RWPE2 (cell line): Measurements from ENCODE around the gene NDUFB7.
A peak's percentile ranks its signal among the peaks of the same experiment; 100 is the strongest.
"Not testable (repeated sequence)": the region's sequence is repeated elsewhere in the genome, so short reads cannot be mapped to it uniquely, and the experiment has no call there.

Experiments used
- ATAC-seq: fragments of 200-7000 bp; cut with Tn5 transposase; 3 replicates; pipeline ENCODE4 v1.9.1; 2021; ENCODE audit warnings: low read depth
- DNase-seq: peaks from one replicate; pipeline ENCODE4 v3.0.0-alpha.2; 2020; ENCODE audit warnings: low spot score
- H3K27ac ChIP-seq: fragments of 450-650 bp; 2 replicates; pipeline ENCODE4 v1.5.1; 2017; ENCODE audit warnings: mild to moderate bottlenecking; ENCODE audit not compliant: poor library complexity, severe bottlenecking
- H3K27me3 ChIP-seq: fragments of 250-450 bp; sonication (Bioruptor Pico); 2 replicates; pipeline ENCODE4 v1.5.1; 2021; ENCODE audit warnings: mild to moderate bottlenecking, moderate library complexity; ENCODE audit not compliant: insufficient read depth, poor library complexity, severe bottlenecking
- H3K36me3 ChIP-seq: fragments of 250-450 bp; sonication (Bioruptor Pico); 2 replicates; pipeline ENCODE4 v1.5.1; 2020; ENCODE audit warnings: low read depth, mild to moderate bottlenecking, moderate library complexity
- H3K4me1 ChIP-seq: fragments of 250-450 bp; sonication (Bioruptor Pico); 2 replicates; pipeline ENCODE4 v1.5.1; 2021; ENCODE audit warnings: mild to moderate bottlenecking, moderate library complexity; ENCODE audit not compliant: insufficient read depth, poor library complexity, severe bottlenecking
- H3K4me3 ChIP-seq: fragments of 250-450 bp; sonication (Bioruptor Pico); 2 replicates; pipeline ENCODE4 v1.5.1; 2021; ENCODE audit warnings: mild to moderate bottlenecking, moderate library complexity; ENCODE audit not compliant: severe bottlenecking
- H3K9me3 ChIP-seq: fragments of 250-450 bp; sonication (Bioruptor Pico); 2 replicates; pipeline ENCODE4 v1.5.1; 2021; ENCODE audit warnings: mild to moderate bottlenecking, moderate library complexity; ENCODE audit not compliant: severe bottlenecking
- TF ChIP-seq, protein P1 (sequence below): fragments of 450-650 bp; IDR thresholded peaks from one replicate; pipeline ENCODE4 v1.5.1; 2017; ENCODE audit warnings: mild to moderate bottlenecking, moderate library complexity; ENCODE audit not compliant: poor library complexity, severe bottlenecking

NDUFB7 gene

GRCh38 chr19:14544977-14545715, 26.7 kb downstream of the NDUFB7 start:
- Histone ChIP-seq H3K36me3 (peaks cover 24% of the 10 kb centered on the region), H3K27ac (peak overlapping the region; percentile 25), H3K27me3 (no peaks in the 10 kb centered on the region), H3K4me1 (peaks cover 30% of the 10 kb centered on the region), H3K4me3 (no peak overlapping the region), H3K9me3 (no peaks in the 10 kb centered on the region)
- peak; percentile 76 for DNase-seq
- peak; percentile 55; the same call in 2 of the 3 replicates for ATAC-seq
- TF ChIP-seq, protein P1, sequence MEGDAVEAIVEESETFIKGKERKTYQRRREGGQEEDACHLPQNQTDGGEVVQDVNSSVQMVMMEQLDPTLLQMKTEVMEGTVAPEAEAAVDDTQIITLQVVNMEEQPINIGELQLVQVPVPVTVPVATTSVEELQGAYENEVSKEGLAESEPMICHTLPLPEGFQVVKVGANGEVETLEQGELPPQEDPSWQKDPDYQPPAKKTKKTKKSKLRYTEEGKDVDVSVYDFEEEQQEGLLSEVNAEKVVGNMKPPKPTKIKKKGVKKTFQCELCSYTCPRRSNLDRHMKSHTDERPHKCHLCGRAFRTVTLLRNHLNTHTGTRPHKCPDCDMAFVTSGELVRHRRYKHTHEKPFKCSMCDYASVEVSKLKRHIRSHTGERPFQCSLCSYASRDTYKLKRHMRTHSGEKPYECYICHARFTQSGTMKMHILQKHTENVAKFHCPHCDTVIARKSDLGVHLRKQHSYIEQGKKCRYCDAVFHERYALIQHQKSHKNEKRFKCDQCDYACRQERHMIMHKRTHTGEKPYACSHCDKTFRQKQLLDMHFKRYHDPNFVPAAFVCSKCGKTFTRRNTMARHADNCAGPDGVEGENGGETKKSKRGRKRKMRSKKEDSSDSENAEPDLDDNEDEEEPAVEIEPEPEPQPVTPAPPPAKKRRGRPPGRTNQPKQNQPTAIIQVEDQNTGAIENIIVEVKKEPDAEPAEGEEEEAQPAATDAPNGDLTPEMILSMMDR, result no peak

DNA sequence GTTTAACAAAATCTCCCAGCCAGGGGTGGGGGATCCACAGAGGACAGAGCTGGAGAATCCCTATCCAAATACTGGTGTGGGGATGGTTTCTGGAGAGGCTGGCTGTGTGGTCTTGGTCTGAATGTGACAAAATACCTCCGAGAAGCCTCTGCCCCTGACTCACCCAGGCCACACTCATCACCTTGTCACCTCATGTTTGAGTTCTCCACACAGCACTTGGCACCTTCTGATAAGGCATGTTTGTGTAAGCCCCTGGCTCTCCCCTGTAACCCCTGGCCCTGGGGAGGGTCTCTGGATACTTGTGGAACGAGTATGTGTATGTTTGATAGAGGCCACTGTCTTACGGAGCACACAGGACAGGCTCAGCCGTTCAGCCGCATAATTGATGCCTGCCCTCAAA, 27.8 kb downstream of the NDUFB7 start:
- TF ChIP-seq, protein P1, result no peak
- Histone ChIP-seq H3K4me1 (peaks cover 26% of the 10 kb centered on the region), H3K27me3 (no peaks in the 10 kb centered on the region), H3K36me3 (peaks cover 24% of the 10 kb centered on the region), H3K27ac (peak overlapping the region; percentile 7), H3K4me3 (no peak overlapping the region), H3K9me3 (no peaks in the 10 kb centered on the region)
- ATAC-seq (no peak), DNase-seq (no peak)

- DNase-seq (no peak), ATAC-seq (peak; percentile 77)
- H3K9me3 ChIP-seq, result no peaks in the 10 kb centered on the region
- H3K27me3 ChIP-seq, result no peaks in the 10 kb centered on the region
- peaks cover 26% of the 10 kb centered on the region for H3K4me1 ChIP-seq
- peak overlapping the region; percentile 50 for H3K27ac ChIP-seq
- H3K36me3 ChIP-seq, result peaks cover 20% of the 10 kb centered on the region
- TF ChIP-seq, protein P1, result no peak
- no peak overlapping the region for H3K4me3 ChIP-seq
These were observed 29.0 kb downstream of the NDUFB7 start for GRCh38 chr19:14542711-14543328.

DNA sequence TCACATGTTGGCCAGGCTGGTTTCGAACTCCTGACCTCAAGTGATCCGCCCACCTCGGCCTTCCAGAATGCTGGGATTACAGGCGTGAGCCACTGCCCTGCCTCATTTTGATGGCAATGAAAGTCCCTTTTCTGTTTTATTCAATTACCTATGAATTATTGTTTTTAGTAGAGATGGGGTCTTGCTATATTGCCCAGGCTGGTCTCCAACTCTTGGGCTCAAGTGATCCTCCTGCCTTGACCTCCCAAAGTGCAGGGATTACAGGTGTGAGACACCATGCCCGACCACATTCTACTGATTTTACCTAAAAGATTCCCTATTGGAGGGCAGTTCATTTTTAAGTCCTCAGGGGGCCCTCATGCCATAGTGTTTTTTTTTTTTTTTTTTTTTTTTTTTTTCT, 29.9 kb downstream of the NDUFB7 start:
- peak overlapping the region; percentile 50 for H3K27ac ChIP-seq
- H3K4me1 ChIP-seq, result peaks cover 30% of the 10 kb centered on the region
- not testable (repeated sequence) for DNase-seq, H3K9me3 ChIP-seq, H3K27me3 ChIP-seq, H3K4me3 ChIP-seq, ATAC-seq
- H3K36me3 ChIP-seq, result peaks cover 24% of the 10 kb centered on the region

GRCh38 chr19:14540741-14541525, 30.9 kb downstream of the NDUFB7 start:
- Histone ChIP-seq H3K9me3 (no peaks in the 10 kb centered on the region), H3K4me1 (peaks cover 30% of the 10 kb centered on the region), H3K36me3 (peaks cover 16% of the 10 kb centered on the region), H3K27me3 (no peaks in the 10 kb centered on the region), H3K4me3 (no peak overlapping the region), H3K27ac (no peak overlapping the region)
- ATAC-seq, result no peak
- TF ChIP-seq, protein P1, result no peak
- no peak for DNase-seq
